Heart left ventricle (tissue), 13 donors: ENCODE results near the gene LETM1.

ENCODE experiments used
- CTCF ChIP-seq, 12 donors: fragments of 200-600 bp; sonication (generic) in 4 of 12; IDR thresholded peaks; one replicate each; pipeline versions ENCODE4 v1.5.0 to v1.8.0; 2018 to 2022; ENCODE audit warnings: antibody characterized with exemption in 12 of 12, mild to moderate bottlenecking in 5 of 12
- POLR2A ChIP-seq, 2 donors: fragments of 450-650 bp; IDR thresholded peaks; one replicate each; pipeline ENCODE4 v1.6.1; 2017; ENCODE audit warnings: antibody characterized with exemption in 2 of 2, mild to moderate bottlenecking in 2 of 2, moderate library complexity in 2 of 2
- donor health status: ischemic (EF 13 %, LVEDD 7.1; RV severe dilation, severe dysfunction).
- donor health status: DM: no; HTN: yes; CAD: no.
- donor health status: DM: no; HTN: no; CAD: no.
- donor health status: ischemic (EF 25% LVEDD 6.9; RV normal size, moderate dysfunction).
- donor health status: ischemic (EF 25% LVEDD 5.7; RV mildly dilated, moderate dysfunction).
- donor health status: ischemic (EF 35%, LVEDD 5.7; RV mildly dilated, moderate dysfunction).
- donor health status: nonischemic (EF 11% LVEDD 7.7; RV severe dilation, severe dysfunction).
- donor health status: DM: yes; HTN: yes; CAD: no.
- donor health status: PGD.
- donor health status: ischemic (EF 29% LVEDD 5.4; RV normal size, mild dysfunction).
- donor health status: nonischemic (EF 23%, LVEDD 6.1; RV moderate dilation, normal function).

- no peak for TF ChIP-seq CTCF (IDR thresholded peaks at IDR 0.05)
- TF ChIP-seq POLR2A (IDR thresholded peaks at IDR 0.05): no peak
Observed at GRCh38 chr4:1842339-1842895, 13.5 kb downstream of the LETM1 start.
